ENCODE results near the gene LEMD3.

Gene LEMD3

GRCh38 chr12:65232476-65233077 lies 63.2 kb downstream of the LEMD3 start:
- H2AFZ ChIP-seq (ENCODE audit: low read length), result no peak overlapping the region
- peaks cover 17% of the 10 kb centered on the region for H4K20me1 ChIP-seq (ENCODE audit: insufficient read depth, low read length, poor library complexity, severe bottlenecking)
- peaks cover 18% of the 10 kb centered on the region for H3K9me3 ChIP-seq (ENCODE audit: insufficient read depth, low read depth, low read length)
- no peaks in the 10 kb centered on the region for H3K27me3 ChIP-seq (ENCODE audit: insufficient read depth, low read length, poor library complexity, severe bottlenecking)
- peaks cover 19% of the 10 kb centered on the region for H3K36me3 ChIP-seq (ENCODE audit: insufficient read depth, low read length)
- no peaks in the 10 kb centered on the region for H3K4me1 ChIP-seq (ENCODE audit: insufficient read depth, low read length, poor library complexity, severe bottlenecking)
- H3K4me3 ChIP-seq (ENCODE audit: low read length, poor library complexity, severe bottlenecking), result no peak overlapping the region
- H3F3A ChIP-seq (ENCODE audit: low read depth), result no peaks in the 10 kb centered on the region
- H3K4me2 ChIP-seq (ENCODE audit: low read depth, low read length, poor library complexity, severe bottlenecking), result peak overlapping the region; percentile 18
- peak; percentile 61 for TF ChIP-seq CTCF (conservative IDR thresholded peaks at IDR 0.05; ENCODE audit: low read length)
- no peak for TF ChIP-seq EZH2phosphoT487 (IDR thresholded peaks at IDR 0.05; ENCODE audit: borderline replicate concordance)
- no peaks in the 10 kb centered on the region for H3K9me2 ChIP-seq (replicated peaks; ENCODE audit: low read depth, low read length)
- no peak overlapping the region for H3K9ac ChIP-seq (ENCODE audit: low read depth, low read length, poor library complexity, severe bottlenecking)
- H3K79me2 ChIP-seq (ENCODE audit: insufficient read depth, low read length), result peaks cover 50% of the 10 kb centered on the region

GRCh38 chr12:65237153-65237552 lies 67.8 kb downstream of the LEMD3 start:
- H3K4me3 ChIP-seq (ENCODE audit: low read length, poor library complexity, severe bottlenecking), result no peak overlapping the region
- H3K79me2 ChIP-seq (ENCODE audit: insufficient read depth, low read length), result peaks cover 39% of the 10 kb centered on the region
- peaks cover 15% of the 10 kb centered on the region for H4K20me1 ChIP-seq (ENCODE audit: insufficient read depth, low read length, poor library complexity, severe bottlenecking)
- H3K4me2 ChIP-seq (ENCODE audit: low read depth, low read length, poor library complexity, severe bottlenecking), result no peak overlapping the region
- no peak overlapping the region for H3K9ac ChIP-seq (ENCODE audit: low read depth, low read length, poor library complexity, severe bottlenecking)
- H3K4me1 ChIP-seq (ENCODE audit: insufficient read depth, low read length, poor library complexity, severe bottlenecking), result no peaks in the 10 kb centered on the region
- no peaks in the 10 kb centered on the region for H3K9me3 ChIP-seq (ENCODE audit: insufficient read depth, low read depth, low read length)
- TF ChIP-seq EZH2phosphoT487 (IDR thresholded peaks at IDR 0.05; ENCODE audit: borderline replicate concordance) (no peak), CTCF (conservative IDR thresholded peaks at IDR 0.05; ENCODE audit: low read length) (no peak)
- no peaks in the 10 kb centered on the region for H3K27me3 ChIP-seq (ENCODE audit: insufficient read depth, low read length, poor library complexity, severe bottlenecking)
- H3K36me3 ChIP-seq (ENCODE audit: insufficient read depth, low read length), result peaks cover 21% of the 10 kb centered on the region; the same call in 1 of the 2 replicates
- no peaks in the 10 kb centered on the region for H3F3A ChIP-seq (ENCODE audit: low read depth)
- H2AFZ ChIP-seq (ENCODE audit: low read length), result no peak overlapping the region
- no peaks in the 10 kb centered on the region for H3K9me2 ChIP-seq (replicated peaks; ENCODE audit: low read depth, low read length)

DNA sequence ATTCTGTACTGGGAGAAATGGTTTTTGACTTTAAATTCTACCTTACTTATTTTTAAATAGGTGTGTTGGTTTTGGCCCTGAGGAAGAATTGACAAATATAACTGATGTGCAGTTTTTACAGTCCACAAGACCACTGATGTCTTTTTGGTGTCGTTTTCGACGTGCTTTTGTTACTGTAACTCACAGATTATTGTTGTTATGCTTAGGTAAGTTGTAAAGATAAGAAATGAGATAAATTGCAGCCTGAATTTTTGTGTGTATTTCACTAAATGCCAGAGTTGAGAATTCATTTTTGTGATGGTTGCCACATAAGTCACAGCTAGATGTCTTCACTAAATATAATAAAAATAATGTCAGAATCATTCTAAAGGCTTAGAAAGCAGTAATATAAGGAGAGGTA lies 69.2 kb downstream of the LEMD3 start:
- Histone ChIP-seq H3K9ac (ENCODE audit: low read depth, low read length, poor library complexity, severe bottlenecking) (no peak overlapping the region), H3K79me2 (ENCODE audit: insufficient read depth, low read length) (peaks cover 28% of the 10 kb centered on the region), H3K36me3 (ENCODE audit: insufficient read depth, low read length) (peaks cover 36% of the 10 kb centered on the region), H3K4me1 (ENCODE audit: insufficient read depth, low read length, poor library complexity, severe bottlenecking) (no peaks in the 10 kb centered on the region), H4K20me1 (ENCODE audit: insufficient read depth, low read length, poor library complexity, severe bottlenecking) (peaks cover 3% of the 10 kb centered on the region), H3F3A (ENCODE audit: low read depth) (no peaks in the 10 kb centered on the region), H3K9me3 (ENCODE audit: insufficient read depth, low read depth, low read length) (no peaks in the 10 kb centered on the region), H3K4me3 (ENCODE audit: low read length, poor library complexity, severe bottlenecking) (no peak overlapping the region), H2AFZ (ENCODE audit: low read length) (no peak overlapping the region), H3K4me2 (ENCODE audit: low read depth, low read length, poor library complexity, severe bottlenecking) (no peak overlapping the region), H3K9me2 (replicated peaks; ENCODE audit: low read depth, low read length) (no peaks in the 10 kb centered on the region), H3K27me3 (ENCODE audit: insufficient read depth, low read length, poor library complexity, severe bottlenecking) (no peaks in the 10 kb centered on the region)
- TF ChIP-seq CTCF (conservative IDR thresholded peaks at IDR 0.05; ENCODE audit: low read length) (no peak), EZH2phosphoT487 (IDR thresholded peaks at IDR 0.05; ENCODE audit: borderline replicate concordance) (no peak)
